NCI-H2029 treated with DMSO at 0.1 percent for 48 hours (cell line): ENCODE measurements around the gene EMB.
"Not testable (repeated sequence)": the region's sequence is repeated elsewhere in the genome, so short reads cannot be mapped to it uniquely, and the experiment has no call there.

Experiments used
- DNase-seq: peaks from one replicate; lab custom pipeline; 2025; lab: John Stamatoyannopoulos, UW

Gene EMB, protein sequence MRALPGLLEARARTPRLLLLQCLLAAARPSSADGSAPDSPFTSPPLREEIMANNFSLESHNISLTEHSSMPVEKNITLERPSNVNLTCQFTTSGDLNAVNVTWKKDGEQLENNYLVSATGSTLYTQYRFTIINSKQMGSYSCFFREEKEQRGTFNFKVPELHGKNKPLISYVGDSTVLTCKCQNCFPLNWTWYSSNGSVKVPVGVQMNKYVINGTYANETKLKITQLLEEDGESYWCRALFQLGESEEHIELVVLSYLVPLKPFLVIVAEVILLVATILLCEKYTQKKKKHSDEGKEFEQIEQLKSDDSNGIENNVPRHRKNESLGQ

DNA sequence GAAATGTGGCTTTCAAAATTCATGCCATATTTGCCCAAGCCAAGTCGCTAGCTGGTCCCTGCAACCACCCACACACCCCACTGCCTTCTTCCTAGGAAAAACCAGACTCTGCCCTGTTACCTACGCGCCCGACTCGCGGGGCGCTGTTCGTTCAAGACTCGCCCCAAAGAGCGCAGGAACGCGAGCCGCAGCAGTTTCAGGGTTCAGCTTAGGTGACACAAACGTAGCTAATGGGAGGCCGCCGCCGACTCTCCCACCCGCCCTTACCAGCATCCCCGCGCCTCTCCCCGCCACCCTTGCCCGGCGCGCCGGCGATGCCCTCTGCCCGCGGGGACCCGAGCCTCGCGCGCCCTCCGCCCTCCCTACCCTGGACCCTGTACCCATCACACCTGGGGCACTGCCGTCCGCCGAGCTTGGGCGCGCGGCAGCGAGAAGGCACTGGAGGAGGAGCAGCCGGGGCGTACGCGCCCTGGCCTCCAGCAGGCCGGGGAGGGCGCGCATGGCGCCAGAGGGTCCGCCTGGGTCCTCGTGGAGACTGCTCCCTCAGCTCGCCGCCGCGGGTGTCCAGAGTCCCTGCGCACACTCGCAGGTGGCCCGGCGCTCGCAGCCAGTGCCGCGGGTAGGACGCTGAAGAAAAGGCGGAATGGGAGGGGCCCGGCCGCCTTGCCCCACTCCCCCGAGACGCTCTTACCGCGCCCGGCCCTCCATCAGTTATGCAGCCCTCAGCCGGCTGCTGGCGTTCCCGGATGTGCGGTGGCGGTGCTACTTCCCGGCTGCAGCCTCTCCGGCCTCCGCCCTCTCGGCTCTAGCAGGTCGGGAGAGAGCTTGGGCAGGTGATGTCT, at the start of gene EMB:
TSS of gene EMB (minus strand) at position 638 of the 842 bp plus-strand sequence. CDS start at position 501, 137 bp downstream.
- no peak for DNase-seq

DNA sequence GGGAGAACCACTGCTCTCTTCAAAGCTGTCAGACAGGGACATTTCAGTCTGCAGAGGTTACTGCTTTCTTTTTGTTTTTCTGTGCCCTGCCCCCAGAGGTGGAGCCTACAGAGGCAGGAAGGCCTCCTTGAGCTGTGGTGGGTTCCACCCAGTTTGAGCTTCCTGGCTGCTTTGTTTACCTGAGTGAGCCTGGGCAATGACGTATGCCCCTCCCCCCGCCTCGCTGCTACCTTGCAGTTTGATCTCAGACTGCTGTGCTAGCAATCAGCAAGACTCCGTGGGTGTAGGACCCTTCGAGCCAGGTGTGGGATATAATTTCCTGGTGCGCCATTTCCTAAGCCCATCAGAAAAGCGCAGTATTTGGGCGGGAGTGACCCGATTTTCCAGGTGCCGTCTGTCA, 48.4 kb upstream of the EMB start:
- DNase-seq = not testable (repeated sequence)

DNA sequence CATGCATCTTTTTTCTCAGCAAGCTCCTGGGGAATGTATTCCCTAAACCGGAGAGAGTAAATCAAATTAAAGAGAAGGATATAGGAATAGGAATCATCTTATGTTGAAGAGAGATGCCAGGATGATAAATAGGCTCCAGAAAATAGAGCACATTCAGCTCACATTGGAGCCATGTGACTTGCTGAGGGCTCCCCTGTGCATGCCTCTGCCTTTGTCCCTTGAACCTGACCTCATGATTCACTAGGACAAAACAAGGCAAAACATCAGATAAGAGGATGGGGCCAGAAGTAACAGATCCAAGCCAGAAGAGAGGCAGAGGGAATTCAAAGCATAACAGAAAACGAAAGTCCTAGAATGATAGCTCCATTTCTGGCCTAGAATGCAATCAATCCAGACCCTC, 37.7 kb upstream of the EMB start:
- DNase-seq = not testable (repeated sequence)

DNA sequence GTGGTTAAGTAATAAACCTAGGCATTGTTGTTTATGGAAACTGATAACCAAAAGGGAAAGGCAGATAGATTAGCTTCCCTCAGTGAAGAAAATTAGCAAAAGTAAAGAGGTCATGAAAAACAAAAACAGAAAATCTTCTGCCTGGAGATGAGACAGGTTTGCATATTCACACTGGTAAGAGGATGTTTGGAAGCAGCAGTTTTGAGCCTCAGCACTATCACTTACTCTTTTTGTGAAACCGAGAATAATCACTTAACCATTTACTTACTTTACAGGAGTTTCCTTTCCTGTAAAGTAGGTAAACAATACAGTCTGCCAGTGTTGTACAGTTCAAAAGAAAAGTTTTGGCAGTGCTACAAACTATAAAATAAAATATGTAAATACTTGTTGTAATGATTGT, 35.5 kb upstream of the EMB start:
- DNase-seq = no peak

DNA sequence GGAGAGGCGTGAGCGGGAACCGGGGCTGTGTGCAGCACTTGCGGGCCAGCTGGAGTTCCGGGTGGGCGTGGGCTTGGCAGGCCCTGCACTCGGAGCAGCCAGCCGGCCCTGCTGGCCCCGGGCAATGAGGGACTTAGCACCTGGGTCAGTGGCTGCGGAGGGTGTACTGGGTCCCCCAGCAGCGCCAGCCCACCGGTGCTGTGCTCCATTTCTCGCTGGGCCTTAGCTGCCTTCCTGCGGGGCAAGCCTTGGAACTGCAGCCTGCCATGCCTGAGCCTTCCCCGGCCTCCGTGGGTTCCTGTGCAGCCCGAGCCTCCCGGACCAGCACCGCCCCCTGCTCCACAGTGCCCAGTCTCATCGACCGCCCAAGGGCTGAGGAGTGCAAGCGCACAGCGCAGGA, 23.9 kb upstream of the EMB start:
- not testable (repeated sequence) for DNase-seq

DNA sequence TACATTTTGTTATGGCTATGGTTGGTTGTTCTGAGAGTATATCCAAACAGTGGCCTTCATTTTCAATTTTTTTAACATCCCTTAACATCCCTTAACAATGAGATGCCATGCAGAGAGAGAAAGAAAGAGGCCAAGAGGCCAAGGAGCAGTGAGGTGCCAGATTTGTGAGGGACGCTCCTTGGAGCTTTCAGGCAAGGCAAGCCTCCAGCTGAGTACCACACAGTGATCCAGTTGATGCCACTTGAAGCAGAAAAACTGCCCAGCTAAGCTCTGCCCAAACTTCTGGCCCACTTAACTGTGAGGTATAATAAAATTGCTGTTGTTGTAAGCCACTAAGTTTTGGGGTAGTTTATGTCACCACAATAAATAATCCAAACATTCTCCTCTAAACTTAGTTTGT, 22.6 kb upstream of the EMB start:
- DNase-seq = no peak

DNA sequence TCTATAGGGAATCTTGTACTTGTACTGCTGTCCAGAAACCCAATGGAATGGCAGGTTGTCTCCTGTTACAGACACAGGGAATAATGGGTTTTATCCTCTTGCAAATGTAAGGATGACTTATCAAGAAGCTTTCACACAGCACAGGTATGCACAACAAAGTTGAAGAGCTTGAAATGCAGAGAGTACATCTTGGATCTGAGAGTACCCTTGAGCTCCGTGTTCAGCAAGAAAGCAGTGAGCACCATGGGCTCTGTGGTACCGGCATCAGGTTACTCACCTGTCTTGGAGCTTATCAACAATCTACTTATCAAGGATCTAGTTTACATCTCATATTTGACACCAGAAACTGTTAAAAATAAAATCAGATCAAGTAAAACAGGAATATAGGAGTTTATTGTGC, 22.0 kb upstream of the EMB start:
- no peak for DNase-seq

DNA sequence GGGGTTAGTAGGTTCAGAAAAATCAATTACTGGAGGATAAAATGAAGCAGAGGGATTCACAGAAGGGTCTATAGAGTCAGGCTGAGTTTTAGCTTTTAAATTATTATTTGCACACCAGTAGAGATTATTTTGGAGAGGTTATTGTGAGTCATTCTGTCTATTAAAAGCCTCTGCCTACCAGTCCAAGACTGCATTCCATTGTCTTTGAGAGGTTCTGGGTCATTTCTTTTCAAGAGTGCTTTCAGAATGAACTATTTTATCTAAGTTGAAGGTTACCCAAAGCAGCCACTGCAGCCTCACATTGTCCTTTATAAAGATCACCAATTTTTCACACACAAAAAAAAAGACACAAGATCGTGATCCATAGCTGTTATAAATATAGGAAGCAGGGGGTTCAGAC, 21.5 kb upstream of the EMB start:
- DNase-seq = not testable (repeated sequence)

DNA sequence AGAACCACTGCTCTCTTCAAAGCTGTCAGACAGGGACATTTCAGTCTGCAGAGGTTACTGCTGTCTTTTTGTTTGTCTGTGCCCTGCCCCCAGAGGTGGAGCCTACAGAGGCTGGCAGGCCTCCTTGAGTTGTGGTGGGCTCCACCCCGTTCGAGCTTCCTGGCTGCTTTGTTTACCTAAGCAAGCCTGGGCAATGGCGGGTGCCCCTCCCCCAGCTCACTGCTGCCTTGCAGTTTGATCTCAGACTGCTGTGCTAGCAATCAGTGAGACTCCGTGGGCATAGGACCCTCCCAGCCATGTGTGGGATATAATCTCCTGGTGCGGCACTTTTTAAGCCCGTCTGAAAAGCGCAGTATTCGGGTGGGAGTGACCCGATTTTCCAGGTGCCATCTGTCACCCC, 17.3 kb upstream of the EMB start:
- not testable (repeated sequence) for DNase-seq

DNA sequence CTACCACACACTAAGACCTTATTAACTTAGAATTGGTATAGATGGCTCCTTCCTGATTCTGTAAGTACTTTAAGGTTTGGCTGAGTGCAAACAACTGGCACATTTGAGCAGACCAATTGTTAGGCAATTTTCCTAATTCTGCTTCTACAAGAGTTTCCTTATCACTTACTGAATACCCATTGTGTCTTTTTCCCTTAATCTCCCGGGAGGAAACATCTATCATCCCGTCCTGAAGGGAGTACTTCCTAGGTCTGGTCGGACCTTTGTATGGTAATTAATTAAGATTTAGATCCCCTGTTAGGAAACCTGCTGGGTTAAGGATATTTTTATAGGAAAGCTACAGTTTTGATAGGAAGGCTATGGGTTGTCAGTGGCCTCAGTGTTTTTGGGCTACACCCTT, 8.2 kb upstream of the EMB start:
- DNase-seq = not testable (repeated sequence)

DNA sequence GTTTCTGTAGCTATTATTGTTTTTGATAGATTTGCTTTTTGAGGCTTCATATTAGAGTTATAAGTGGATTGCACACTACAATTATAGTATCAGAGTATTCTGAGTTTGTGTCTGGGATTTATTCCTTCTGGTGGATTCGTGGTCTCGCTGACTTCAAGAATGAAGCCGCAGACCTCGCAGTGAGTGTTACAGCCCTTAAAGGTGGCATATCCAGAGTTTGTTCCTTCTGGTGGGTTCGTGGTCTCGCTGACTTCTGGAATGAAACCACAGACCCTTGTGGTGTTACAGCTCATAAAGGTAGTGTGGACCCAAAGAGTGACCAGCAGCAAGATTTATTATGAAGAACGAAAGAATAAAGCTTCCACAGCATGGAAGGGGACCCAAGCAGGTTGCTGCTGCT, 6.9 kb upstream of the EMB start:
- DNase-seq = no peak

DNA sequence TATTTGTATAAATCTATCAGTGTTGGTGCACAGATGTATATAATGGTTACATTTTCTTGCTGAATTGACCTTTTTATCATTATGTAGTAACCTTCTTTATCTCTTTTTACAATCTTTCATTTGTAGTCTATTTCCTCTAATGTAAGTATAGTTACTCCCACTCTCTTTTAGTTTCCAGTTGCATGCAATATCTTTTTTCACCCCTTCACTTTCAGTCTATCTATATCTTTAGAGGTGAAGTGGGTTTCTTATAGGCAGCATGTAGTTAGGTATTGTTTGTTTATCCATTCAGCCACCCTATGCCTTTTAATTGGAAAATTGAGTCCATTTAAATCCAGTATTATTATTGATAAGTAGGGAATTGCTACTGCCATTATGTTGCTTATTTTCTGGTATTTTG, 6.1 kb upstream of the EMB start:
- DNase-seq = no peak

DNA sequence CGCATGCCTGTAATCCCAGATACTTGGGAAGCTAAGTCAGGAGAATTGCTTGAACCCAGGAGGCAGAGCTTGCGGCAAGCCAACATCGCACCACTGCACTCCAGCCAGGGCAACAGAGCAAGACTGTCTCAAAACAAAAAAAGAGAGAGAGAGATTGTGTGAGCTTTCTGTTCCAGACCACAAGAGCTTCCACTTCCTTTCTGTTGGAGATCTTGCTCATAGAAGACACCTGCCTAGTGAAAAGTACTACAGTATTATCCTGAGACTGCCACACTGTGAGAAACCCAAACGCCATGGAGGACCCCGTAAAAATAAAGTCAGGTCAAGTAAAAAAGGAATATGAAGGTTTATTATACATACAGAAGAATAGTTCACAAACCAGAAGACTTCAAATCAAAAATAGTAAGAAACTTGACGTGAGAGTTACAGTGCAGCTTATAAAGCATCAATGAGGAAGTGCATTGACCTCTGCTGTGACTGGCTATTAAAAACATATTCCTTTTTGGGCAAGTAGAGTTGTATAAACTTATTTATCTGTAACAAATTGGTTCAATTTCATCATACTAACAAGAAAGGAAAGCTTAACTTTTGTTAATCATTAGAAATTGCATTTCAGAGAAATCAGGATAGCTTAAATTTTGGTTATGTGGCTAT, 4.3 kb upstream of the EMB start:
- DNase-seq = no peak

DNA sequence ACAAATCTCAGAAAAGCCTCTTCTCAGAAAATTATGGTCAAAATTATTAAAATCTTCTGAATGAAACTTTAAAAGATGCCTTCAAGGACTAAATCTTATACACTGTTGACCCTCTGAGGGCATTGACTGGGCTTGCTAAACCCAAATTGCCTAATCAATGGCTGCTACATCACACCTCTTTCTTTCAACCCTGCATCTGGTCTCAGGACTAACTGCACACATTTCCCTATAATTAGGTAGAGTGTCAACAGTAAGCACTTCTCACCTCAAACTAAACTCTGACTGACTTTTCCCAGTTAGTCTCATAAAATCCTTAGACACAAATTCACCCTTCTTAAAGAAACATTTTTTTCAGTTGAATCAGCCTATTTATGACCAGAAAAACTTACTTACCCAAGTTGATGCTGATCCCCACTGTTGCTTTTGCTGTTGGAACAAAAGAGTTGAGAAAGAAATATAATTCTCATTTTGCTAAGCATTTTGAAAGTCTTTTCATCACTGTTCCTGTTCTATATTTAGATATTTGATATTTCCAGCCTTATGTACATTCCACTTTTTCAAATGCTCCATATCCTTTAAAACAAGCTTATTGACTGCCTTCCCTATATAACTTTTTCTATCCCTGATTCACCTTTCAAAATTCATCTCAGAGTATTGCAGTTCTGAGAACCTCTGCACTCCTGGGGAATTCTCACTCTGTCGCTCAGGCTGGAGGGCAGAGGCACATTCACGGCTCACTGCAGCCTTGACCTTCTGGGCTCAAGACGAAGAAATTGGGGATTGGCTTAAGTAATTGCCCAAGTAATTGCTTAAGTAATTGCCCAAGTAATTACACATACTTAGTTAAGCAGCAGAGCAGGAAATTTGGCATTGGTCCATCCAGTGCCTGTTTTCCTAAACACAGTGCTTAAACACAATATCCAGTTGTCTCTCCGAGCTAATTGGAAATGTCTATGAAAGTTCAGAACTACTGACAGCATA, 1.8 kb upstream of the EMB start:
- not testable (repeated sequence) for DNase-seq

DNA sequence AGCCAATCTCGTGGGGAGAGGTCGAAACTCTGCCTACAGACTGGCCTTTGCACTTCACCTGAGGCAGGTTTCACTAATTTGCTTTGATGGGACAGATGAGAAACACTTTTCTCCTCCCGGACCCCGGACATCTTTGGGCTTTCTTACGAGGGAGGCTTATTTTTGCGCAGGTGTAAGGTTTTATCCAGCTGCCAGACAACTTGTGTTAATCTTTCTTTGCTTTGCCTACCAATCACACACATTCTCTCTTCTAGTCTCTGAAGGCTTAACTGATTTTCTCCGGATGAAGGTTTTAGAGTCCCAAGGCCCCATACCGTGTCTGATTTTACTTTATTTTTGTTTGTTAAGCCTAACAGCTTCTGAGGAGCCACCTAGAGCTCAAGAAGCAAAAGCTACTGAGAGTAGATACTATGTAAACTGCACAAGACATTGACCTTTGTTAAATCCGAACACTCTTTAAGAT, 436 bp upstream of the EMB start:
- DNase-seq = no peak

DNA sequence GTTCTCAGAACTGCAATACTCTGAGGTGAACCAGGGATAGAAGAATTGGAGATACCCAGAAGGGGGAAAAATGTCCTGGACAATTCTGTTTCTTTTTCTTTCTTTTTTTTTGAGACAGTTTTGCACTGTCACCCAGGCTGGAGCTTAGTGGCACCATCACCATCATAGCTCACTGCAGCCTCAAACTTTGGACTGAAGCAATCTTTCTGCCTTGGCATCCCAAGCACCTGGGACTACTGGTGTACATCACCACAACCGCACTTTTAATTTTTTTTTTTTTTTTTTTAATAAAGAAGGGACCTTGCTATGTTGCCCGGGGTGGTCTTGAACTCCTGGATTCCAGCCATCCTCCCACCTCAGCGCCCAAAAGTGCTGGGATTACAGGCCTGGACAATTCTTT, 1.9 kb downstream of the EMB start:
- DNase-seq = no peak

DNA sequence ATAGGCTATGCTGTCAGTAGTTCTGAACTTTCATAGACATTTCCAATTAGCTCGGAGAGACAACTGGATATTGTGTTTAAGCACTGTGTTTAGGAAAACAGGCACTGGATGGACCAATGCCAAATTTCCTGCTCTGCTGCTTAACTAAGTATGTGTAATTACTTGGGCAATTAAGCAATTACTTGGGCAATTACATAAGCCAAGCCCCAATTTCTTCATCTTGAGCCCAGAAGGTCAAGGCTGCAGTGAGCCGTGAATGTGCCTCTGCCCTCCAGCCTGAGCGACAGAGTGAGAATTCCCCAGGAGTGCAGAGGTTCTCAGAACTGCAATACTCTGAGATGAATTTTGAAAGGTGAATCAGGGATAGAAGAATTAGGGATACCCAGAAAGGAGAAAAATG, 3.0 kb downstream of the EMB start:
- DNase-seq = not testable (repeated sequence)

DNA sequence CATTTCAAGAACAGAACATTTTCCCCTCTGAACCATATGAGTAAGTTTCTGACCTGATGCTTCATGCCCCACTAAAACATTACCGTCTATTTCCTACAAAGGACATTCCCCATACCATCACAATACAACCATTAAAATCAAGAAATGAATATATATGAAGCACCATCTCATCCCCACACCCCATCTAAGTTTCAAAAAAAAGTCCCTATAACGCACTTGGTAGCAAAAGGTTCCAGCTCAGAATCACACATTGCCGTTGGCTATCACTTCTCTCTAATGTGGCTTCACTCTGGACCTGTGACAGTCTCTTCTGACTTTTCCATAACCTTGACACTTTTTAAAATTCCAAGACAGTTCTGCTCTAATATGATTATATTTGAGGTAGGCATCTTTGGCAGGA, 5.9 kb downstream of the EMB start:
- DNase-seq = no peak

DNA sequence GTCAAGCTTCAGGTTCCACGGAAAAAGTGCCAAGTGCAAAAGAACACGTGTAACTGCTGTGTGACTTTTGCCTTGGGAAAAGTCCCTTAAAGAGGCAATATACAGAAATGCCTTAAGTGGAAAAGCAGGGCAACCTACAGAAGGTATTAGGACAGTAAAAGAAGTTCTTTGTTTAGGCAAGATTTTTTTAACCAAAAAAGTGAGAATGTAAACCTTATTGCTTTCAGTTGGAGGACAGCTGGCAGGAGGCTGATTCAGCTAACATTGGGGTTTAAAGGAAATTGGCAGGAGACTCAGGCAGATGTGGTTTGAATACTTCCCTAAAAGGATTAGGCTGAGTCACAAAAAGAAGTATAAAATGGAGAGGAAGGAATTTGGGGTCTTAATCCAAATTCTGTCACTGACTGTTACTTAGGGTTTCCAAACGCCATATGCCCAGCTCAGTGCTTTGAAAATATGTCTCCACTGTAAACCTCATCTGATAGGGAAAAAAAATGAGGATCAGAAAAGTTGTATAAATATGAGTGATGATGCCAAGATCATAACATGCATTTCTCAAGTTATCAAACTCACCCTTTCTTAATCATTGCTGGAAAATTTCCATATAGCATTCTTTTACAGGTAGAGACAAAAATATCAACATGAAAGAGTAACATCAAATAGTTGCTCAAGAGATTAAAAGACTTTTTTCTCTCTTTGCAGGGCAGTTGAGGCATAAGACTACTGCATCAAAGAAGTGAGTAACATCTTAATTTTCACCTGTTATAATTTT, 9.8 kb downstream of the EMB start:
- not testable (repeated sequence) for DNase-seq

DNA sequence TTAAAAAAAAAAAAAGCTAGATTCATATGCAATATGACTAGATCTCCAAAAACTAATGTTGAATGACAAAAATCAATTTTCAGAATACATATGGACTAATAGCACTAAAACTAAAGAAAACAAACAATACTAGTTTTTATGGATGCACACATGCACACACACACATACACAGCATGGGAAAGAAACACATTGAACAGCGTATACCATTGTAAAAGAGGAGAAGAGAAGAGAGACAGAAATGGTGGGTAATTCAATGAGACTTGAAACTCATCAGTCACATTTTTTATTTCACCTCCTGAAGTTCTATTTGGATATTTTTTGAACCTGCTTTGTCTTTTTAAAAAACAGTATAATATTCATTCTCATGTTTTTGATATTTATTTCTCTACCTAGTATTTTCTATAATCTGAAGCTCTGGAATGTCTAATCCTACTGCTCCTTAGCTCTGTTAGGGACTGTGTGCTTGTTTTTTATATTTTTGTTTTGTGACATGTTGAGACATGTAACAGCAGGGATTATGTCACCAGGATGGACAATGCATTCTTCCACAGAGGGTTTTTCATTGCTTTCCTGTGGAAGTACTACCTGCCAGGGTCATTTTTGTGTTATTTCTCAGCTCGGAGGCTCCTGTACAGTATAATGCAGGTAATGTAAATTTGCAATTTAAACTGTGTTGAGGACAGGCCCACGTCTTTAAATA, 17.8 kb downstream of the EMB start:
- not testable (repeated sequence) for DNase-seq
